ENCODE measurements around the gene ANKRD30A.
"Not testable (repeated sequence)": the region's sequence is repeated elsewhere in the genome, so short reads cannot be mapped to it uniquely, and the experiment has no call there.

ANKRD30A gene

DNA sequence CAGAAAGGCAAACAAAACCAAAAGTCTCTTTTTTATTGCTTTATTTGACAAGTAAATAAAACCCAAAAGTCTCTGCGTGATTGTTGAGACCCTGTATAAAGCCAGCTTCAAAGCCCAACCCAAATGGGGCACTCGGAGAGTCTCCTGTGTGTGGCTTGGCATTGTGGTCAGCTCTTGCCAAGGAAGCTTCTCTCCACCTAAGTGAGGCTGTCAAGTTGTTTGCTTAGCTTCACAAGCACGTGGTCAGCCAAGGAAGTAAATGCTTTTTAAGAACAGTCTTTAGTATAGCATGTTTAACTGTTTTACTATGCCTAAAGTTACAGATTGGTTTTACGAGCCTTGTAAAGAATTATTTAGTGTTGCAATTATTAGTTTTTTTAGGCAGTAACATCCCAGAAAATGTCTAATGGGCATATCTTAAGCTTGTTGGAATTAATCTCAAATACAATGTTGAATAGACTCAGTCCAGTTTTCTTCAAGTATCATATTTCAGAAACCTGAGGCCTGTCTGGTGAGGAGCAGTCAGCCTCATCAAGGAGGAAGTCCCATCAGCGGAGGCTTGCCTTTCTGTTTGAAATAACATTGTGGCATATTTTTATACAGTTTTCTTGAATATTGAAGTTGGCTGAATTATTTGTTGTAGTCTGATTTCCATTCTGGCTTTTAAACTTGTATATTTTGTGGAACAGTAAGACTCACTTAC, 144.3 kb downstream of the ANKRD30A start:
- DNase-seq = no peak

DNA sequence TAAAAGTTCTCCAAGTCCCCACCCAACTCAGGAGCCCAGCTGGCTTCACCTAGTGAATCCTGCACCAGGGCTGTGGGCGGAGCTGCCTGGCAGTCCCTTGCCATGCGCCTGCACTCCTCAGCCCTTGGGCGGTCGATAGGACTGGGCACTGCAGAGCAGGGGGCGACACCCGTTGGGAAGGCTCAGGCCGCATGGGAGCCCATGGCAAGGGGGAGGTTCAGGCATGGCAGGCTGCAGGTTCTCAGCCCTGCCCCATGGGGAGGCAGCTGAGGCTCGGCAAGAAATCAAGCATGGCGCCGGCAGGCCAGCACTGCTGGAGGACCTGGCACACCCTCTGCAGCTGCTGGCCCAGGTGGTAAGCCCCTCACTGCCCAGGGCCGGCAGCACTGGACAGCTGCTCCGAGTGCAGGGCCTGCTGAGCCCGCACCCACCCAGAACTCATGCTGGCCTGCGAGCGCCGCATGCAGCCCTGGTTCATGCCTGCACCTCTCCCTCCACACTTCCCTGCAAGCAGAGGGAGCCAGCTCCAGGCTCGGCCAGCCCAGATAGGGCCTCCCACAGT, 149.9 kb downstream of the ANKRD30A start:
- DNase-seq = no peak

DNA sequence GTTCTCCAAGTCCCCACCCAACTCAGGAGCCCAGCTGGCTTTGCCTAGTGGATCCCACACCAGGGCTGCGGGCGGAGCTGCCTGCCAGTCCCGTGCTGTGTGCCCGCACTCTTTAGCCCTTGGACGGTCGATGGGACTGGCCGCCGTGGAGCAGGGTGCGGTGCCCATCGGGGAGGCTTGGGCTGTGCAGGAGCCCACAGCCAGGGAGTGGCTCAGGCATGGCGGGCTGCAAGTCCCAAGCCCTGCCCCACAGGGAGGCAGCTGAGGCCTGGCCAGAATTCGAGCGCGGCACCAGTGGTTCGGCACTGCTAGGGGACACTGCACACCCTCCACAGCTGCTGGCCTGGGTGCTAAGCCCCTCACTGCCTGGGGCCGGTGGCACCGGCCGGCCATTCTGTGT, 159.7 kb downstream of the ANKRD30A start:
- no peak for DNase-seq

DNA sequence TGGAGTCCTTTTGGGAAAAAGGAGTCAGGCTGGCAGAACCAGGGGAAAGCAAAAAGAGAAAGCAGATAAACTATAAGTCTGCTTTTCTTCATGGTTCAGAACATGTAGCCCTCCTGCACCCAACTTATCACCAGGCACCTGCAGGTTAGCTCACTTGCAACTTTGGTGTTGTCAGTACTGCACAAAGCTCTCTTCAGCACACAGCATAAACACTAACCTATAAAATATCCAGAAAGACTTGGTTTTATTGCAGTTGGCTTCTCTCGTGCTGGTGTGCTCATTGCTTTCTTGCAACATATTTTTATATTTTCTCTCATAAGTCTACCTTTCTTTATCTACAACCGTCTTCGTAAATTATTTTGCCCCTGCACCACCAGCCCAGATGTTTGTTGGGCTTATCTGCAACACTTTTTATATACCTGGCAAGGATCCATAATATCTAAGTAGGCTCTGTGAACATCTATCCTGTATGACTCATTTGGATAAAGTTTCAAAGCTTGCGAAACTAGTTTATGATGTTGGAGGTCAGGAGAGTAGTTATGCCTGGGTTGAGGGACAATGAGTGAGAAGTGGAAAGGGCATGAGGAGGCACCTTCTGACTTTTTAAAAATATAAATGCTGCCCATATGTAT, 164.6 kb downstream of the ANKRD30A start:
- no peak for DNase-seq

DNA sequence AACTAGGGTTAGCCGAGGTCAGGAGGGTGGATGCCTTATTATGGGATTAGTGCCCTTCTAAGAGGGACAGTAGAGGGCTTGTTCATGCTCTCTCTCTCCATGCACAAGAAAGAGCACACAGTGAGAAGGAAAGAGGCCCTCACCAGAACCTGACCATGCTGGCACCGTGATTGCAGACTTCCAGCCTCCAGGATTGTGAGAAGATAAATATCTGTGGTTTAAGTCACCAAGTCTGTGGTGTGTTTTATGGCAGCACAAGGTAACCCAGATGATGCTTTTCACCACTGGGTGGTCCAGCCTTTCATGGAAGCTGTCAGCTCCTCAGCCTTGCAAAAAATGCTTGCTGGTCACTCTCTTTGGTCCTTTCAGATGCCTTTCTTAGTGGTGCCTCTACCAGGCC, 175.9 kb downstream of the ANKRD30A start:
- DNase-seq = no peak

DNA sequence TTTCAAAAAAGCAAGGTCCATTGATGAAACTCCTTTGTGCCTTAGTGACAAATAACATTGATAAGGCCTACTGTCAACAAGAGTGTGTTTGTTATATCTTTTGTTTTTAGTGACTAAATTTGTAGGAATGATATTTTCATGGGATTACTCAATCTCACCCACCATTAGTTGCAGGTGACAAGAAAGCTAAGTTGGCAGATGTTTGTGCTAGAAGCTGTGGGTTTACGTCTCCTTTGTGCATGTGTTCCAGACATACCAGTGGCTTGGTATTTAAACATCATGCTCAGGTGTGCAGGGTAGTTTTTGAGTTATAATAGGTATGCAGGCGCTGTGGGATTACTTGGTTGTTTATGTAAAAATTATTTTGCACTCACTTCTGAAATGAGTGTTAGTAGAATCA, 178.6 kb downstream of the ANKRD30A start:
- no peak for DNase-seq

DNA sequence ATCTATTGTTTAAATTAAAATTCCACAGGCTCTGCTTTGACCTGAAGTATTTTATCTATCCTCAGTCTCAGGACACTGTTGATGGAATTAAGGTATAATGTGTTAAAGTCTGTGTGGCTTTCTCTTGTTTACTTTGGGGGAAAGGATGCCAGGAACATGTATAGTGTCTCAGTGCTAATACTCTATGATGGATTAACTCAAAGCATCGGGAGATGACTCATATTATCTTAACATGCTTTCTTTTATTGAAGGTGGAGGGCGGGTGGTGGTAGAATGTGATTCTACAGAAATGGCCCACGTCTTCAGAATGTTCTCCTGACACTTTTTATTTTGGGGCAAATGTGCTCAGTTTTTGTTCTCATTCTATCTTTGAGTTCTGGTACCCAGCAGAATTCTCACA, 189.0 kb downstream of the ANKRD30A start:
- no peak for DNase-seq

DNA sequence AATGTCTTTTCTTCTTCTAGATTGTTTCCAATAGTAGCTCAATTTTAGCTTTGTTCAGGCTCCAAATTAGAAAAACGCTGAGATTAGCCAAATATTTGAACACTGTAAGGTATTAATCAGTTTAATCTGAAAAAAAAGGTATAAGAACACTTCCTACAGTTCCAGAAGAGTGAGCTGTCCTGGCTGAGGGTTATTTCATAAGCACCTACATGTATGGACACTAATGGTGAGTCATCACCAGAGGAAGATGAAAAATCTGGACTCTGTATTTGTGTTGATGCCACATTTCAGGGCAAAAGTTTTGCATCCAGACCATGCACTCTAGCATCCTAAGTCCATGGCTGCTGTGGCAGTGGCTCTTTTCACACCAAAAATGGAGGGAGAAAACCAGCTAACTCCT, 189.5 kb downstream of the ANKRD30A start:
- DNase-seq = no peak

DNA sequence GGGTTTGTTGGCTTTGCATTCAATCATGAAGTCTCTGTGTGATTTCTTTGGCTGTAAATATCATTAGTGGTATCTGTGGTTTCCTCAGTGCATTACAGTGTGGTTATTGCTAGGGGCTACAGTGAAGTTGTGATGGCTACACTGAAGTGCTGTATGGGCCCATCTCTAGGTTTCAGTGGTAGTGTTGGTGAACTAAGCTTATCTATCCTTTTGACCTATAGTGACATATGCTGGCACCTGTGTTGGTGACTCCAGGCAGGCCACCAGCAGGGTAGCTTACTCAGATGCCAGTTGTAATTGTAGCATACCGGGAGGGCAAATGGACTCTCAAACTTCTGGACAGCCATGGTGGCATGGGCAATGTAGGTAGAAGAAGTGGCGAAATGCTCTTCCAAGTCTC, 219.0 kb downstream of the ANKRD30A start:
- DNase-seq = no peak

DNA sequence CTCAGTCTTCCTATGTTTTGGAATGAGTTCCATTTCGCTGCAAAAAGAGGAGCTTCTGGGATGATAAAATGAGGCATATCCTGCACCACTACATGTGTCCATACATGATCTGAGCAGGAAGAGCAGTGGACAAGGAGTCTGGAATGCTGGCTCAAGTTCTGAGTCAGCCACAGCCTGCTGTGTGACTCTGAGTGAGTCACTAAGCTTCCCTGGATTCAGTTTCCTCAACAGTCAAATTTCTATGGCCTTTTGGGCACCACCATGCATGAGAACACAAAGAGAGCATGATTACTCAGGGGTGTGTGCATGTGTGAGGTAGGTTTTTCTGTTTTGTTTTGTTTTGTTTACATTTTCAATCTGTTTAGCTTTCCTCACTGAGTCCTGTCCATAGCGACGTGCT, 254.6 kb downstream of the ANKRD30A start:
- DNase-seq = no peak

DNA sequence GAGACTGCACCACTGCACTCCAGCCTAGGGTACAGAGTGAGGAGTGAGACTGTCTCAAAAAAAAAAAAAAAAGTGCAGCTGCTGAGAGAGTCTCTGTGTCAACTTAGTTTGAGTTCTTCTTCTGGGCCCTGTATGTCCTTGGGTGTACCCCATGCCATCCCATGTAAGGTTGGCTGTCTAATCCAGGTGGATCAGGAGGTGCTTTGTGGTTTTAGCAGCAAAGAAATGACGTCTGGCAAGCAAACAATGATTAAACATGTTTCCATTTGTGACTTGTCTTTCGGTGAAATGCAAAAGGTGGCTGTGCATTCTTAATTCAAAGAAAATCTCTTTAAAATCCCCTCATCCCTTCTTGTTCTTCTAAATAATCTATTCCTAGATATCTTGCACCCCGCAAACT, 255.9 kb downstream of the ANKRD30A start:
- no peak for DNase-seq

DNA sequence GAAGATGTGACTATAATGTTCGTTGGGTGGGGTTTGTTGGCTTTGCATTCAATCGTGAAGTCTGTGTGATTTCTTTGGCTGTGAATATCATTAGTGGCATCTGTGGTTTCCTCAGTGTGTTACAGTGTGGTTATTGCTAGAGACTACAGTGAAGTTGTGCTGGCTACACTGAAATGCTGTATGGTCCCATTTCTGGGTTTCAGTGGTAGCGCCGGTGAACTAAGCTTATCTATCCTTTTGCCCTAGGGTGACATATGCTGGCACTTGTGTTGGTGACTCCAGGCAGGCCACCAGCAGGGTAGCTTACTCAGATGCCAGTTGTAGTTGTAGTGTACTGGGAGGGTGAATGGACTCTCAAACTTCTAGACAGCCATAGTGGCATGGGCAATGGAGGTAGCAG, 259.5 kb downstream of the ANKRD30A start:
- no peak for DNase-seq

DNA sequence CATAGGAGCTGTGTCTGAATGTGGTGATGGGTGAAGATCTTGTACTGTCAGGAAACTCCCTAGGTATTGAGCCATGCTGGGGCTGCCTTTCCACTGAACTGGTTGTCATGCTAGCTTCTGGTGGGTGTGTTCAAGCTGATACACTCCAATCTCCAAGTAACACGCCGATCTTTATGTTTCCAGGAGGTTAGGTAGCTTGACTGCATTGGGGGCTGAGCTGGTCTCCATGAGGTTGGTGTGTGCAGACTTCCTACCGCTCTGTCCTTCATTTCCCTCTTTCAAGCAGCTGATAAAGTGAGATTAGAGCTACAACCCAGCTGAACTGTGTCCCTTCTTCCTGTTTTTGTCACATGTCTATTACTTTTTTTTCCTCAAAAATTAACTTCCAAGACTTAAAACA, 265.5 kb downstream of the ANKRD30A start:
- DNase-seq = no peak

DNA sequence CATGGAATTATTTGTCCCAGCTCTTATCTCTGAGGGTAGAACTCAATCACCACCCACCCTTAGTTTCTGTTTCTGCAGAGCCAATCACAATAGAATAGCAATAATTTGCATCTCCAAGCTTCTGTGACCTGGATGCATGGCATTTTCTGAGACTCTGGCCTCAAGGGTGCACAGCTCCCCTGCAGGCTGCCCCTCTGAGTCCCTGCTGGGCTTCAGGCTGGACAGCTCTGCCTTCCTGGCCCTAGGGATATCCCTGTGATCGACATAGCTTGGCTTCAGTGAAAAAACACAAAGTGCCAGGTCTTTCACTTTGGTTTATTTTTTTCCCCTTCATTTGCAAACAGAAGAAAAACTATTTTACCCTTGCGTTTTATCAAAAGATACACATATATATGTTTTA, 275.4 kb downstream of the ANKRD30A start:
- not testable (repeated sequence) for DNase-seq

DNA sequence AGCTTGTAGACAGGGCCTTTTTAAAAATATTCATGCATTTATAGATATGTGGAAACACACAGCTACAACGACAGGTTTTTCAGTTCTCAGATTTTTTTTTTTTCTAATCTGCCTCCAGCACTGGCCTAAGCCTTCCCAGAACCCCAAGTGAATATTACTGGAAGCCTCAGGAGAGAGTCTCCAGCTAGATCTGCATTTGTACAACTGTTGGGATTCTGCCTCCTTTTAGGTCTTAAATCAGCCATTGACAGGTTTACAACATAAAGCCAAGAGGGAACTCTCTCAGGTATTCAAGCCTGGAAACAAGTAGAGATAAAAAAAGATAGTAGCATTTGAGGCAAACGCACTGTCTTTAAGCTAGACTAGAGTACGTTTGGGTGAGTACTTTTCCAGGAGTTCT, 275.8 kb downstream of the ANKRD30A start:
- DNase-seq = no peak

DNA sequence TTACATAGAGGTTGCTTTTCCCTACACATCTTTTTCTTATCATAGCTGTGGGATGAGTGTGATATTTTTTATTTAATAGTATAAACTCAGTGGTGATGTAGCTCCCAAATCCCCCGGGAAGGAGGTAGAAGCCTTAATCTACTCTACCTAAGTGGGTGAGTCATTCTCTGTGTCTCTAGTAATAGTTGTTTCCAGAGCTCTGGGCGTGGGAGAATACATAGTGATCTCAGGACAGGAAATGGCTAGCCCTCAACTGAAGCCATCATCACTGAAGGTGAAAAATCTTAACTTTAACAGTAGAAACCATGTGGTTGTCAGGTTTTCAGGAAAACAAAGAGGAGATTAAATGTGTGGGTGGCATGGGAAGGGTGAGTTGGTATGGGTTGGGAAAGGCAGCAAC, 278.4 kb downstream of the ANKRD30A start:
- DNase-seq = no peak

Measured in NCI-H1105 (cell line).